Loucy (cell line): ENCODE results near the gene CPVL.

Source experiments
- H2AFZ ChIP-seq: fragments of 200-600 bp; sonication (generic); 2 replicates; pipeline ENCODE4 v1.6.0; 2016; ENCODE audit warnings: antibody characterized with exemption, mild to moderate bottlenecking, low read length, moderate library complexity
- H3F3A ChIP-seq: fragments of 200-600 bp; 2 replicates; pipeline ENCODE4 v1.6.0; 2016; ENCODE audit warnings: antibody characterized with exemption, low read depth, mild to moderate bottlenecking
- H3K27me3 ChIP-seq: fragments of 200-600 bp; sonication (generic); 2 replicates; pipeline ENCODE4 v1.6.1; 2014; ENCODE audit warnings: low read length, mild to moderate bottlenecking; ENCODE audit not compliant: insufficient read depth, poor library complexity, severe bottlenecking
- H3K36me3 ChIP-seq: fragments of 200-600 bp; sonication (generic); 2 replicates; pipeline ENCODE4 v1.6.1; 2016; ENCODE audit warnings: low read length; ENCODE audit not compliant: insufficient read depth
- H3K4me1 ChIP-seq: fragments of 200-600 bp; sonication (generic); 2 replicates; pipeline ENCODE4 v1.5.1; 2014; ENCODE audit warnings: low read length, mild to moderate bottlenecking; ENCODE audit not compliant: insufficient read depth, poor library complexity, severe bottlenecking
- H3K4me2 ChIP-seq: fragments of 200-600 bp; sonication (generic); 2 replicates; pipeline ENCODE4 v1.6.0; 2014; ENCODE audit warnings: antibody characterized with exemption, low read length, low read depth, mild to moderate bottlenecking; ENCODE audit not compliant: poor library complexity, severe bottlenecking
- H3K4me3 ChIP-seq: fragments of 200-600 bp; sonication (generic); 2 replicates; pipeline ENCODE4 v1.5.1; 2014; ENCODE audit warnings: low read length, mild to moderate bottlenecking, mixed read lengths; ENCODE audit not compliant: poor library complexity, severe bottlenecking
- H3K79me2 ChIP-seq: fragments of 200-600 bp; sonication (generic); 2 replicates; pipeline ENCODE4 v1.6.1; 2014; ENCODE audit warnings: low read length; ENCODE audit not compliant: insufficient read depth
- H3K9ac ChIP-seq: fragments of 200-600 bp; sonication (generic); 2 replicates; pipeline ENCODE4 v1.6.0; 2014; ENCODE audit warnings: mild to moderate bottlenecking, low read depth, low read length, moderate library complexity; ENCODE audit not compliant: poor library complexity, severe bottlenecking
- H3K9me2 ChIP-seq: fragments of 200-600 bp; sonication (generic); replicated peaks from 2 replicates; pipeline ENCODE4 v1.6.1; 2016; ENCODE audit warnings: low read depth, low read length, mixed read lengths
- H3K9me3 ChIP-seq: fragments of 200-600 bp; sonication (generic); 2 replicates; pipeline ENCODE4 v1.6.1; 2014; ENCODE audit warnings: mild to moderate bottlenecking, antibody characterized with exemption, low read length, low read depth; ENCODE audit not compliant: insufficient read depth
- H4K20me1 ChIP-seq: fragments of 200-600 bp; sonication (generic); 2 replicates; pipeline ENCODE4 v1.6.0; 2014; ENCODE audit warnings: antibody characterized with exemption, low read length, mild to moderate bottlenecking; ENCODE audit not compliant: insufficient read depth, poor library complexity, severe bottlenecking
- CTCF ChIP-seq: fragments of 200-600 bp; sonication (generic); conservative IDR thresholded peaks from 2 replicates; pipeline ENCODE4 v1.5.1; 2014; ENCODE audit warnings: mild to moderate bottlenecking, antibody characterized with exemption, low read length
- EZH2phosphoT487 ChIP-seq: fragments of 200-600 bp; IDR thresholded peaks from 2 replicates; pipeline ENCODE4 v1.6.1; 2018; ENCODE audit warnings: antibody characterized with exemption, mild to moderate bottlenecking, moderate library complexity, borderline replicate concordance

Gene CPVL

GRCh38 chr7:29107056-29107455 is 39.3 kb downstream of the CPVL start:
- Histone ChIP-seq H3F3A (no peaks in the 10 kb centered on the region), H3K4me3 (no peak overlapping the region), H3K27me3 (no peaks in the 10 kb centered on the region), H3K4me2 (no peak overlapping the region), H4K20me1 (no peaks in the 10 kb centered on the region), H3K9me2 (no peaks in the 10 kb centered on the region), H3K4me1 (no peaks in the 10 kb centered on the region), H3K9me3 (no peaks in the 10 kb centered on the region), H3K79me2 (no peaks in the 10 kb centered on the region), H3K9ac (no peak overlapping the region), H3K36me3 (no peaks in the 10 kb centered on the region), H2AFZ (no peak overlapping the region; the same call in 1 of the 2 replicates)
- TF ChIP-seq EZH2phosphoT487 (no peak), CTCF (no peak)

- no peak overlapping the region for H3K4me2 ChIP-seq
- no peaks in the 10 kb centered on the region for H3K4me1 ChIP-seq
- no peaks in the 10 kb centered on the region for H3K9me2 ChIP-seq
- no peak overlapping the region; the same call in 1 of the 2 replicates for H2AFZ ChIP-seq
- H3K36me3 ChIP-seq = no peaks in the 10 kb centered on the region
- no peaks in the 10 kb centered on the region for H3F3A ChIP-seq
- H3K9ac ChIP-seq = no peak overlapping the region
- no peak for TF ChIP-seq CTCF
- no peak for TF ChIP-seq EZH2phosphoT487
- no peak overlapping the region for H3K4me3 ChIP-seq
- H4K20me1 ChIP-seq = no peaks in the 10 kb centered on the region
- no peaks in the 10 kb centered on the region for H3K79me2 ChIP-seq
- H3K27me3 ChIP-seq = no peaks in the 10 kb centered on the region
- no peaks in the 10 kb centered on the region for H3K9me3 ChIP-seq
Measured at GRCh38 chr7:29106669-29106988, 39.7 kb downstream of the CPVL start.

GRCh38 chr7:29105752-29106668 is 40.3 kb downstream of the CPVL start:
- Histone ChIP-seq H3K9me3 (no peaks in the 10 kb centered on the region), H3K4me2 (no peak overlapping the region), H2AFZ (no peak overlapping the region; the same call in 1 of the 2 replicates)

More at GRCh38 chr7:29105752-29106668, 40.3 kb downstream of the CPVL start:
- Histone ChIP-seq H3K9ac (no peak overlapping the region), H3K4me3 (no peak overlapping the region), H3K27me3 (no peaks in the 10 kb centered on the region), H3K36me3 (no peaks in the 10 kb centered on the region), H3F3A (no peaks in the 10 kb centered on the region), H4K20me1 (no peaks in the 10 kb centered on the region), H3K9me2 (no peaks in the 10 kb centered on the region), H3K79me2 (no peaks in the 10 kb centered on the region), H3K4me1 (no peaks in the 10 kb centered on the region)
- TF ChIP-seq EZH2phosphoT487 (no peak), CTCF (peak; percentile 92)
